ENCODE data around the gene POFUT2. TPM values are rescaled to one million over a fixed set of nuclear protein-coding genes. Genes with fewer than 3 reads are reported as not detected.
A peak's percentile ranks its signal among the peaks of the same experiment; 100 is the strongest.

POFUT2 gene
- total and polyA plus RNA-seq, 4 donors = 17.9 to 35.7 (median 26.1) TPM

DNA sequence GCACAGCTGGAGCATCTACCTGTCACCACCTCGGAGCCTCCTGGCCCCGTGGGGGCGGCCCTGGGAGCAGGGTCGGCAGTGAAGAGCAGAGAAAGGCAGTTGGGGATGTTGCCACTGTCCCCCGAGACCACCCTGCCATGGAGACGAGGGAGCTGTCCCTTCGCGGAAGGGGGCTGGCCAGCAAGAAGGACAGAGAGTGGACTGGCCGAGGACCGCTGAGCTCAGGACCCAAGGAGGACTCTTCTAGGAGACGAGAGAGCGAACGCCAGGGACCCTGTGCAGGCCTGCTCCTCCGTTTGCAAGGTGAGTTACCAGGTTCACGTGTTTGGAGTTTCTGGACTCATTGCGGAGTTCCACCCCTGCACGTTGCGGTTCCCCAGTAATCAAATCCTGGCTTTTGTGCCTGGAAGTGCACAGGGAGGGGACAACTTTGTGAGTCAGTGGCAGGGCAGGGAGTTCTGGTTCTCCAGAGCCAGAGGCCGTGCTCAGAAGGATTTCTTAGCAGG is 5.6 kb upstream of the POFUT2 start:
- ATAC-seq (ENCODE audit: insufficient read depth, low FRiP score) = no peak
- no peak for TF ChIP-seq CTCF (IDR thresholded peaks at IDR 0.05; ENCODE audit: control extremely low read depth, extremely low read depth)
- Histone ChIP-seq H3K9ac (ENCODE audit: insufficient read depth in 1 of 2, low read length in 2 of 2) (no peak overlapping the region), H3K4me3 (no peak overlapping the region), H3K9me3 (ENCODE audit: control insufficient read depth in 4 of 4, insufficient read depth in 3 of 4, low read length in 3 of 4) (peaks cover 0 to 4% (median 0%) of the 10 kb centered on the region in 4 donors), H3K27me3 (ENCODE audit: control insufficient read depth in 3 of 3, insufficient read depth in 3 of 3, low read length in 2 of 3) (no peaks in the 10 kb centered on the region), H3K4me1 (ENCODE audit: control insufficient read depth in 5 of 5, insufficient read depth in 5 of 5, low read length in 5 of 5) (peaks cover 0 to 49% (median 27%) of the 10 kb centered on the region in 5 donors), H3K27ac (ENCODE audit: low read depth in 1 of 2, low read length in 1 of 2) (peak overlapping the region; percentile 87 to 96), H3K36me3 (ENCODE audit: control insufficient read depth in 4 of 4, insufficient read depth in 4 of 4, low read length in 4 of 4) (peaks cover 0 to 3% (median 0%) of the 10 kb centered on the region in 4 donors)
- no peak for DNase-seq
- WGBS, 2 donors = 73 to 82% methylated on average over 19 of the region's 19 CpGs

GRCh38 chr21:45292399-45293219 is 4.9 kb upstream of the POFUT2 start:
- TF ChIP-seq CTCF (IDR thresholded peaks at IDR 0.05; ENCODE audit: control extremely low read depth, extremely low read depth) = peak; percentile 98
- no peak overlapping the region for H3K4me3 ChIP-seq
- 18 to 24% methylated on average over 24 of the region's 24 CpGs for WGBS, 2 donors
- DNase-seq = peak; percentile 92 to 93 (median 92)
- H3K9me3 ChIP-seq (ENCODE audit: control insufficient read depth in 4 of 4, insufficient read depth in 3 of 4, low read length in 3 of 4) = peaks cover 0 to 4% (median 0%) of the 10 kb centered on the region in 4 donors
- peak overlapping the region; percentile 40 to 96 for H3K27ac ChIP-seq (ENCODE audit: low read depth in 1 of 2, low read length in 1 of 2)
- peak; percentile 70 for ATAC-seq (ENCODE audit: insufficient read depth, low FRiP score)
- no peak overlapping the region for H3K9ac ChIP-seq (ENCODE audit: insufficient read depth in 1 of 2, low read length in 2 of 2)
- H3K27me3 ChIP-seq (ENCODE audit: control insufficient read depth in 3 of 3, insufficient read depth in 3 of 3, low read length in 2 of 3) = no peaks in the 10 kb centered on the region
- peaks cover 0 to 49% (median 27%) of the 10 kb centered on the region in 5 donors for H3K4me1 ChIP-seq (ENCODE audit: control insufficient read depth in 5 of 5, insufficient read depth in 5 of 5, low read length in 5 of 5)
- peaks cover 0 to 3% (median 0%) of the 10 kb centered on the region in 4 donors for H3K36me3 ChIP-seq (ENCODE audit: control insufficient read depth in 4 of 4, insufficient read depth in 4 of 4, low read length in 4 of 4)

DNA sequence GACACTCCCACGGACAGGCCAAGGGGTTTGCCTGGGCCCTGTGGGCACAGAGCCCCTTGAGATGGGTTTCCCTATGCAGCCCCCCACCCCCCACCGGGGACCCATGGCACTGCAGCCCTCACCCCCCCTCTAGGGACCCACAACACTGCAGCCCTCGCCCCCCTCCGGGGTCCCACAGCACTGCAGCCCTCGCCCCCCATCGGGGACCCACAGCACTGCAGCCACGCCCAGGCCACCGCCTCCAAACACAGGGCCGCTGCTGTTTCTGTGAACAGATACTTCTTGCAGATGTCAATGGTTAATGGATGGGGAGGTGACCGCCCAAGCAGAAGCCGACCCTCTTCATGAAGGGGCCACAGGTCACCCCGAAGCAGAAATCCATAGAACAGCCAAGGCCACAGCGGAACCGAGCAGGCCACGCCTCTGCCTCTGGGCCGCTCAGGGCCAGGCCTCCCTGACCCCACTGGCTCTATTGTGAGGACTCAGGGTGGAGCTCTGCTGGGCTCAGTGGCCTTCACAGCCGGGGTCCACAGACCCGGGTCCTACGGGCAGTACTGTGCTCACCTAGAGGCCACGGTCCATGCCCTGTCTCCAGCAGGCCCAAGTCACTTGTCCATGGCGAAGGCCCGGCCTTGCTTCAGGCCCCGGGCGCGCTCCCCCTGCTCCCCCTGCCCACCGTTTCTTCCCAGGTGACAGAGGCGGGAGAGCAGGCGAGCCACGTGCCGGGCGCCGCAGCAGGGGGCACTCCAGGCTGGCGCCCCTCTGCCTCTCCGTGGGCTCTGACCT is 4.1 kb upstream of the POFUT2 start:
- H3K9me3 ChIP-seq (ENCODE audit: control insufficient read depth in 4 of 4, insufficient read depth in 3 of 4, low read length in 3 of 4) = no peaks in the 10 kb centered on the region
- WGBS, 2 donors = 74 to 79% methylated on average over 32 to 34 of the region's 34 CpGs
- no peak for TF ChIP-seq CTCF (IDR thresholded peaks at IDR 0.05; ENCODE audit: control extremely low read depth, extremely low read depth)
- peak overlapping the region in 1 of 2 donors; percentile 48 for H3K27ac ChIP-seq (ENCODE audit: low read depth in 1 of 2, low read length in 1 of 2)
- H3K36me3 ChIP-seq (ENCODE audit: control insufficient read depth in 4 of 4, insufficient read depth in 4 of 4, low read length in 4 of 4) = peaks cover 0 to 3% (median 0%) of the 10 kb centered on the region in 4 donors
- no peaks in the 10 kb centered on the region for H3K27me3 ChIP-seq (ENCODE audit: control insufficient read depth in 3 of 3, insufficient read depth in 3 of 3, low read length in 2 of 3)
- no peak overlapping the region for H3K4me3 ChIP-seq
- DNase-seq = no peak
- H3K9ac ChIP-seq (ENCODE audit: insufficient read depth in 1 of 2, low read length in 2 of 2) = no peak overlapping the region
- ATAC-seq (ENCODE audit: insufficient read depth, low FRiP score) = no peak
- peaks cover 2 to 49% (median 27%) of the 10 kb centered on the region in 5 donors for H3K4me1 ChIP-seq (ENCODE audit: control insufficient read depth in 5 of 5, insufficient read depth in 5 of 5, low read length in 5 of 5)
